ENCODE results near the gene REXO4. TPM values are rescaled to one million over a fixed set of nuclear protein-coding genes. Genes with fewer than 3 reads are reported as not detected.

Gene REXO4
- total RNA-seq, 1 donor from 2014 or later = 22.5 TPM

DNA sequence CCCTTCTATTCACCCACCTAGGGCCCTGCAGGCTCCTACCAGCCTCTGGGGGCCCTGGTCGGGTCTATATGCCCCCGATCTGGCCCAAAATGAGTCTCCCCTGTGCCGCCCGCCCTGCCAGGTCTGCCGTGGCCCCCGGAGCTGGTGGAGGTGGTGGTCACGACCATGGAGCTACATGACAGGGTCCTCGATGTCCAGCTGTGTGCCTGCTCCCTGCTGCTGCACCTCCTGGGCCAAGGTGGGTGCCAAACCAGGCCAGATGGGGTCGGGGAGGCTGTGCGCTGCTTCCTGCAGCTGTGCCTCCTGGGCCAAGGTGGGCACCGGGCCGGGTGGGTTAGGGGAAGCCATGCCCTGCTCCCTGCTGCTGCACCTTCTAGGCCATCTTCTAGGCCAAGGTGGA lies 17.5 kb downstream of the REXO4 start:
- Histone ChIP-seq H3K4me2 (ENCODE audit: low read length) (no peak overlapping the region), H2AFZ (ENCODE audit: low read depth, low read length) (no peak overlapping the region), H3K9me3 (ENCODE audit: insufficient read depth, low read depth, low read length) (no peaks in the 10 kb centered on the region), H3K4me1 (ENCODE audit: insufficient read depth, low read length) (peaks cover 1% of the 10 kb centered on the region), H3K9ac (ENCODE audit: low read length) (no peak overlapping the region), H3K4me3 (ENCODE audit: insufficient read depth, low read depth, low read length) (no peak overlapping the region), H4K20me1 (ENCODE audit: insufficient read depth, low read length) (peaks cover 11% of the 10 kb centered on the region), H3K79me2 (ENCODE audit: insufficient read depth, low read length) (no peaks in the 10 kb centered on the region), H3K27me3 (ENCODE audit: insufficient read depth, low read length) (no peaks in the 10 kb centered on the region), H3K36me3 (ENCODE audit: insufficient read depth, low read length) (peaks cover 4% of the 10 kb centered on the region), H3K27ac (ENCODE audit: low read depth, low read length) (no peak overlapping the region)
- Mint-ChIP-seq H3K36me3 (ENCODE audit: low read depth, unreplicated experiment) (peaks cover 4% of the 10 kb centered on the region), H3K4me1 (ENCODE audit: low read depth, unreplicated experiment) (peaks cover 1% of the 10 kb centered on the region), H3K27me3 (ENCODE audit: low read depth, unreplicated experiment) (peaks cover 24% of the 10 kb centered on the region), H3K27ac (ENCODE audit: unreplicated experiment) (no peak overlapping the region), H3K9me3 (ENCODE audit: unreplicated experiment) (no peaks in the 10 kb centered on the region), H3K4me3 (ENCODE audit: unreplicated experiment) (no peak overlapping the region)
- no peak for DNase-seq (ENCODE audit: low read depth)
- TF ChIP-seq EZH2 (IDR thresholded peaks at IDR 0.05; ENCODE audit: insufficient read depth, low read length) = no peak
- TF ChIP-seq, protein P1, sequence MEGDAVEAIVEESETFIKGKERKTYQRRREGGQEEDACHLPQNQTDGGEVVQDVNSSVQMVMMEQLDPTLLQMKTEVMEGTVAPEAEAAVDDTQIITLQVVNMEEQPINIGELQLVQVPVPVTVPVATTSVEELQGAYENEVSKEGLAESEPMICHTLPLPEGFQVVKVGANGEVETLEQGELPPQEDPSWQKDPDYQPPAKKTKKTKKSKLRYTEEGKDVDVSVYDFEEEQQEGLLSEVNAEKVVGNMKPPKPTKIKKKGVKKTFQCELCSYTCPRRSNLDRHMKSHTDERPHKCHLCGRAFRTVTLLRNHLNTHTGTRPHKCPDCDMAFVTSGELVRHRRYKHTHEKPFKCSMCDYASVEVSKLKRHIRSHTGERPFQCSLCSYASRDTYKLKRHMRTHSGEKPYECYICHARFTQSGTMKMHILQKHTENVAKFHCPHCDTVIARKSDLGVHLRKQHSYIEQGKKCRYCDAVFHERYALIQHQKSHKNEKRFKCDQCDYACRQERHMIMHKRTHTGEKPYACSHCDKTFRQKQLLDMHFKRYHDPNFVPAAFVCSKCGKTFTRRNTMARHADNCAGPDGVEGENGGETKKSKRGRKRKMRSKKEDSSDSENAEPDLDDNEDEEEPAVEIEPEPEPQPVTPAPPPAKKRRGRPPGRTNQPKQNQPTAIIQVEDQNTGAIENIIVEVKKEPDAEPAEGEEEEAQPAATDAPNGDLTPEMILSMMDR (IDR thresholded peaks at IDR 0.05; ENCODE audit: insufficient read depth, low read depth, low read length) = no peak
- FAIRE-seq = no peak

DNA sequence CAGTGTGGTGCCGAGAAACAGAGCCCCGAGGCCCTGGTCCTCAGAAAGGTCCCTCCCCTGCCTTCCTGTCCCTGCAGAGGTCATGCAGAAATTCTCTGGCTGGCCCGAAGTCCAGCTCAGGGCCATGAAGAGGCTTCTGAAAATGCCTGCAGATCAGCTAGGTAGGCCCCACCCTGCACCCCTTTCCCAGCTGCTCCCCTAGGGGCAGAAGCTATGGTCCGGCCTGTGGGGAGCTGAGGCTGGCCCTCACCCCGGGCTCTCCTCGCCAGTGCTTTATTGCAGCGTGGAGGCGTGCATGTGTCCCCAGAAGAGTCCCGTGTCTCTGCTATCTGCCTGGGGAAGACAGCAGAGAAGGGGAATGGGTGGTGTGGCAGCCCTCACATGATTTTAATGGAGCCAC lies 19.9 kb downstream of the REXO4 start:
- H3K4me3 Mint-ChIP-seq (ENCODE audit: unreplicated experiment) = no peak overlapping the region
- H3K4me2 ChIP-seq (ENCODE audit: low read length) = no peak overlapping the region
- no peak for TF ChIP-seq EZH2 (IDR thresholded peaks at IDR 0.05; ENCODE audit: insufficient read depth, low read length)
- TF ChIP-seq, protein P1 (IDR thresholded peaks at IDR 0.05; ENCODE audit: insufficient read depth, low read depth, low read length) = no peak
- H3K4me3 ChIP-seq (ENCODE audit: insufficient read depth, low read depth, low read length) = no peak overlapping the region
- no peaks in the 10 kb centered on the region for H3K79me2 ChIP-seq (ENCODE audit: insufficient read depth, low read length)
- H3K27ac ChIP-seq (ENCODE audit: low read depth, low read length) = no peak overlapping the region
- no peaks in the 10 kb centered on the region for H3K4me1 ChIP-seq (ENCODE audit: insufficient read depth, low read length)
- H2AFZ ChIP-seq (ENCODE audit: low read depth, low read length) = no peak overlapping the region
- H3K9me3 Mint-ChIP-seq (ENCODE audit: unreplicated experiment) = no peaks in the 10 kb centered on the region
- H3K27me3 Mint-ChIP-seq (ENCODE audit: low read depth, unreplicated experiment) = peaks cover 38% of the 10 kb centered on the region
- peaks cover 6% of the 10 kb centered on the region for H4K20me1 ChIP-seq (ENCODE audit: insufficient read depth, low read length)
- no peaks in the 10 kb centered on the region for H3K36me3 Mint-ChIP-seq (ENCODE audit: low read depth, unreplicated experiment)
- FAIRE-seq (no peak), DNase-seq (ENCODE audit: low read depth) (no peak)
- no peak overlapping the region for H3K9ac ChIP-seq (ENCODE audit: low read length)
- peaks cover 2% of the 10 kb centered on the region for H3K27me3 ChIP-seq (ENCODE audit: insufficient read depth, low read length)
- H3K27ac Mint-ChIP-seq (ENCODE audit: unreplicated experiment) = no peak overlapping the region
- no peaks in the 10 kb centered on the region for H3K4me1 Mint-ChIP-seq (ENCODE audit: low read depth, unreplicated experiment)
- H3K36me3 ChIP-seq (ENCODE audit: insufficient read depth, low read length) = no peaks in the 10 kb centered on the region
- H3K9me3 ChIP-seq (ENCODE audit: insufficient read depth, low read depth, low read length) = no peaks in the 10 kb centered on the region

DNA sequence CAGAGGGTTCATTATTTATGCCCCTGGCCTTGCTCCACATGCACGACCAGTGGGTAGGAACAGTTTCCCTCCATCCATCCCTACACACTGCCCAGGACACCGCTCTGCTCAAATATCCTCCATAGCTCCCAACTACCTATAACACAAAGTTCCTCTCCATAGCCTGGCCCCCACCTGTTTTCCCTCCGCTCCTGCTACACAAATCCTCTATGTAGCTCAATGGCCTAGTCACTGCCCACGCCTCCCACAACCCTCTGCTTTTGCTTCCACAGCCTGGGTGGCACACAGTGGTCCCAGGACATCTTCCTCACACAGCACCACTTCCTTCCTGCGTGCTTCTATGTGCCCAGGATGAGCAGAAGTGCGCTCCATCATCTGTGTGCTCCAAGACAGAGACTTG lies 20.4 kb downstream of the REXO4 start:
- Mint-ChIP-seq H3K27me3 (ENCODE audit: low read depth, unreplicated experiment) (peaks cover 38% of the 10 kb centered on the region), H3K4me1 (ENCODE audit: low read depth, unreplicated experiment) (no peaks in the 10 kb centered on the region), H3K9me3 (ENCODE audit: unreplicated experiment) (no peaks in the 10 kb centered on the region), H3K27ac (ENCODE audit: unreplicated experiment) (no peak overlapping the region), H3K4me3 (ENCODE audit: unreplicated experiment) (no peak overlapping the region), H3K36me3 (ENCODE audit: low read depth, unreplicated experiment) (no peaks in the 10 kb centered on the region)
- Histone ChIP-seq H3K4me3 (ENCODE audit: insufficient read depth, low read depth, low read length) (no peak overlapping the region), H3K79me2 (ENCODE audit: insufficient read depth, low read length) (no peaks in the 10 kb centered on the region), H3K4me1 (ENCODE audit: insufficient read depth, low read length) (no peaks in the 10 kb centered on the region), H2AFZ (ENCODE audit: low read depth, low read length) (no peak overlapping the region), H3K27ac (ENCODE audit: low read depth, low read length) (no peak overlapping the region), H3K36me3 (ENCODE audit: insufficient read depth, low read length) (no peaks in the 10 kb centered on the region), H3K9me3 (ENCODE audit: insufficient read depth, low read depth, low read length) (no peaks in the 10 kb centered on the region), H3K9ac (ENCODE audit: low read length) (no peak overlapping the region), H4K20me1 (ENCODE audit: insufficient read depth, low read length) (peaks cover 6% of the 10 kb centered on the region), H3K27me3 (ENCODE audit: insufficient read depth, low read length) (peaks cover 2% of the 10 kb centered on the region), H3K4me2 (ENCODE audit: low read length) (no peak overlapping the region)
- no peak for DNase-seq (ENCODE audit: low read depth)
- TF ChIP-seq, protein P1 (IDR thresholded peaks at IDR 0.05; ENCODE audit: insufficient read depth, low read depth, low read length) = no peak
- no peak for TF ChIP-seq EZH2 (IDR thresholded peaks at IDR 0.05; ENCODE audit: insufficient read depth, low read length)
- no peak for FAIRE-seq

Data from astrocyte (in vitro differentiated cells and primary cell).